HepG2 (cell line): ENCODE measurements around the gene CUL5. TPM values are rescaled to one million over a fixed set of nuclear protein-coding genes. Genes with fewer than 3 reads are reported as not detected.

Experiments used
- ATAC-seq: fragments of 200-7000 bp; cut with Tn5 transposase; 3 replicates; pipeline ENCODE4 v1.9.1; 2020; ENCODE audit warnings: mild to moderate bottlenecking, moderate library complexity
- BruUV-seq: library from RNA; stranded (reverse); fragments of 400-500 nt; replicated peaks from 2 replicates; lab custom pipeline; 2021; lab: Mats Ljungman, UMichigan
- CTCF ChIA-PET: fragments of 300-600 bp; formaldehyde crosslinking; extraction: SDS; loops from one replicate; lab custom pipeline; 2021; ENCODE audit warnings: low total read pairs, inconsistent platforms, low intra/inter-chr PET ratio; lab: Yijun Ruan, JAX
- POLR2A ChIA-PET: fragments of 350-600 bp; sonication (Branson Sonifier 250); formaldehyde crosslinking; loops from one replicate; lab custom pipeline; 2020; ENCODE audit warnings: antibody characterized with exemption, inconsistent platforms; lab: Yijun Ruan, JAX
- DNase-seq: peaks from one replicate; pipeline ENCODE4 v3.0.0-alpha.2; 2015; ENCODE audit warnings: low spot score
- FAIRE-seq: peaks from 3 replicates; lab custom pipeline; 2011; peaks lifted over from hg19 to GRCh38; lab: Jason Lieb, UNC
- H2AFZ ChIP-seq: one replicate; pipeline ENCODE4 v1.6.1; 2011; ENCODE audit warnings: low read length, inconsistent platforms
- H3K27ac ChIP-seq: fragments of 300-600 bp; 3 replicates; pipeline ENCODE4 v1.8.0; 2011; ENCODE audit warnings: mixed run types, mild to moderate bottlenecking, mixed read lengths, low read length, inconsistent platforms; ENCODE audit not compliant: insufficient read depth; ENCODE audit errors: extremely low read length
- H3K27me3 ChIP-seq, 2 experiments: fragments of 200-600 bp in 1 of 2; 2 replicates in 1 of 2; 3 replicates in 1 of 2; pipeline versions ENCODE4 v1.6.0 to v1.8.0; 2011; ENCODE audit warnings: low read length in 2 of 2, mild to moderate bottlenecking in 2 of 2, moderate library complexity in 2 of 2, inconsistent platforms in 1 of 2; ENCODE audit not compliant: insufficient read depth in 2 of 2, control insufficient read depth in 1 of 2
- H3K36me3 ChIP-seq, 2 experiments: fragments of 200-600 bp in 1 of 2; replicated peaks in 1 of 2; 2 replicates in 1 of 2; 3 replicates in 1 of 2; pipeline versions ENCODE4 v1.5.1 to v1.8.0; 2011; ENCODE audit warnings: low read length in 2 of 2, inconsistent platforms in 1 of 2; ENCODE audit not compliant: insufficient read depth in 2 of 2, control insufficient read depth in 1 of 2
- H3K4me1 ChIP-seq: 2 replicates; pipeline ENCODE4 v1.5.1; 2012; ENCODE audit warnings: low read length, inconsistent platforms; ENCODE audit not compliant: insufficient read depth
- H3K4me2 ChIP-seq: 2 replicates; pipeline ENCODE4 v1.6.0; 2011; ENCODE audit warnings: low read depth, low read length, inconsistent platforms
- H3K4me3 ChIP-seq, 3 experiments: fragments of 200-600 bp in 1 of 3; sonication (generic), shearing (Covaris generic) in 1 of 3; replicated peaks in 1 of 3; 2 replicates each; pipeline ENCODE4 v1.5.1; 2011 to 2016; ENCODE audit warnings: low read length in 3 of 3, inconsistent platforms in 2 of 3, low read depth in 2 of 3, mild to moderate bottlenecking in 2 of 3, control low read depth in 1 of 3, mixed read lengths in 1 of 3; ENCODE audit not compliant: insufficient read depth in 1 of 3
- H3K79me2 ChIP-seq: one replicate; pipeline ENCODE4 v1.6.1; 2011; ENCODE audit warnings: low read length, inconsistent platforms; ENCODE audit not compliant: insufficient read depth
- H3K9ac ChIP-seq: 2 replicates; pipeline ENCODE4 v1.6.0; 2011; ENCODE audit warnings: mild to moderate bottlenecking, low read depth, low read length, inconsistent platforms; ENCODE audit not compliant: insufficient read depth
- H3K9me3 ChIP-seq: 2 replicates; pipeline ENCODE4 v1.5.1; 2012; ENCODE audit warnings: mild to moderate bottlenecking, low read length
- H4K20me1 ChIP-seq: 2 replicates; pipeline ENCODE4 v1.6.0; 2011; ENCODE audit warnings: inconsistent platforms, mild to moderate bottlenecking, low read length, moderate library complexity; ENCODE audit not compliant: insufficient read depth
- CEBPG ChIP-seq: IDR thresholded peaks from 2 replicates; pipeline ENCODE4 v1.6.1; 2016
- CREB1 ChIP-seq, 2 experiments: fragments of 450-650 bp in 1 of 2; IDR thresholded peaks; 2 replicates each; pipeline ENCODE4 v1.6.1; 2016 to 2017; ENCODE audit warnings: control low read depth in 1 of 2, mild to moderate bottlenecking in 1 of 2, missing compliant biosample characterization in 1 of 2, missing genetic modification characterization in 1 of 2
- DMTF1 ChIP-seq: sonication (generic); formaldehyde crosslinking; IDR thresholded peaks from 2 replicates; pipeline ENCODE4 v1.4.0; 2020; ENCODE audit warnings: mild to moderate bottlenecking, missing genetic modification reagents
- KMT2A ChIP-seq: sonication (generic); formaldehyde crosslinking; IDR thresholded peaks from 2 replicates; pipeline ENCODE4 v1.4.0; 2020; ENCODE audit warnings: missing genetic modification reagents
- MTA1 ChIP-seq: sonication (generic); formaldehyde crosslinking; IDR thresholded peaks from 2 replicates; pipeline ENCODE4 v1.4.0; 2020; ENCODE audit warnings: missing genetic modification reagents, mild to moderate bottlenecking, borderline replicate concordance
- NAIF1 ChIP-seq: sonication (generic); formaldehyde crosslinking; IDR thresholded peaks from 2 replicates; pipeline ENCODE4 v1.5.0; 2020; ENCODE audit warnings: mild to moderate bottlenecking, missing genetic modification reagents, borderline replicate concordance
- NBN ChIP-seq: fragments of 450-650 bp; conservative IDR thresholded peaks from 2 replicates; pipeline ENCODE4 v1.6.1; 2017
- SP1 ChIP-seq, 2 experiments: fragments of 450-650 bp in 1 of 2; sonication (generic) in 1 of 2; formaldehyde crosslinking in 1 of 2; IDR thresholded peaks; 2 replicates each; pipeline versions ENCODE4 v1.4.0 to v1.6.1; 2016 to 2020; ENCODE audit warnings: missing genetic modification reagents in 1 of 2
- ZBTB44 ChIP-seq: sonication (generic); formaldehyde crosslinking; IDR thresholded peaks from 2 replicates; pipeline ENCODE4 v1.4.0; 2020; ENCODE audit warnings: missing genetic modification reagents
- ZFP36L2 ChIP-seq: sonication (generic); formaldehyde crosslinking; IDR thresholded peaks from 2 replicates; pipeline ENCODE4 v1.4.0; 2020; ENCODE audit warnings: missing genetic modification reagents
- ZNF263 ChIP-seq: sonication (generic); formaldehyde crosslinking; IDR thresholded peaks from 2 replicates; pipeline ENCODE4 v1.4.0; 2020; ENCODE audit warnings: missing genetic modification reagents
- ZNF609 ChIP-seq: sonication (generic); formaldehyde crosslinking; IDR thresholded peaks from 2 replicates; pipeline ENCODE4 v1.4.0; 2020; ENCODE audit warnings: mild to moderate bottlenecking, missing genetic modification reagents, borderline replicate concordance
- WGBS: methylation state at CpG from one replicate; pipeline ENCODE4 v1.1.6; 2017; ENCODE audit warnings: low lambda C conversion rate; 5-methylcytosine and 5-hydroxymethylcytosine counted together
- in situ Hi-C: cut with HindIII; loops from 2 replicates; pipeline ENCODE4 v1.10.0; 2017; ENCODE audit warnings: low pct_unique_long_range_greater_than_20kb; ENCODE audit not compliant: extremely low pct_ligation_motif_present
- intact Hi-C: fragments of 100-400 bp; cut with micrococcal nuclease; formaldehyde crosslinking; loops from one replicate; pipeline ENCODE4 v1.10.0; 2022; ENCODE audit not compliant: unreplicated experiment
- polyA plus RNA-seq, 8 experiments: library from polyadenylated mRNA; depleted of rRNA in 3 of 8; stranded (reverse) in 7 of 8; unstranded in 1 of 8; fragments of >200 nt; fragmentation: Illumina TruSeq in 4 of 8; extraction: Trizol in 4 of 8; gene quantifications; 2 replicates each; pipeline versions ENCODE4 v1.2.1 to v1.2.3, GENCODE V29; 2011 to 2016; ENCODE audit warnings: low read depth in 4 of 8, missing spikeins in 1 of 8, mixed read lengths in 1 of 8; ENCODE audit not compliant: insufficient read depth in 1 of 8
- total RNA-seq, 5 experiments: library from RNA; depleted of rRNA; stranded (reverse); fragments of >200 nt; fragmentation: Illumina TruSeq; extraction: Trizol; gene quantifications; 2 replicates each; pipeline ENCODE4 v1.2.3, GENCODE V29; 2016; ENCODE audit warnings: low read depth in 1 of 5

Gene CUL5
- total and polyA plus RNA-seq, 2 of the 13 experiments (the other 11 are each of a cell fraction or from before 2014, with no cell fraction given), result 7.0 to 24.7 TPM

GRCh38 chr11:108007819-108008218, 879 bp upstream of the CUL5 start (continued):
- TF ChIP-seq ZNF609 (CRISPR knock-in tag), result no peak
- TF ChIP-seq SP1 (IDR thresholded peaks at IDR 0.05), result no peak
- no peak for TF ChIP-seq SP1 (CRISPR knock-in tag; IDR thresholded peaks at IDR 0.05)
- no peak for TF ChIP-seq NAIF1 (CRISPR knock-in tag)
- no peak for TF ChIP-seq ZFP36L2
- no peak for TF ChIP-seq NBN

GRCh38 chr11:108009497-108010370, 1.0 kb downstream of the CUL5 start:
- Histone ChIP-seq H3K4me1 (peaks cover 40% of the 10 kb centered on the region), H3K27me3 (no peaks in the 10 kb centered on the region), H3K79me2 (peaks cover 59% of the 10 kb centered on the region), H3K4me2 (peak overlapping the region; percentile 70), H3K36me3 (peaks cover 2 to 4% of the 10 kb centered on the region in 2 experiments; a peak in 2 of 5 replicates), H4K20me1 (peaks cover 12% of the 10 kb centered on the region), H3K27ac (peak overlapping the region; percentile 99), H3K9ac (peak overlapping the region; percentile 100), H3K4me3 (peak overlapping the region; percentile 87 to 99 (median 97)), H2AFZ (no peak overlapping the region), H3K9me3 (no peaks in the 10 kb centered on the region)
- ChIA-PET POLR2A (interaction anchor here (0.7 to 1.7 kb wide), 6 partner anchors 9 to 655 kb away, joined by 3 to 11 read pairs (median 8); partner anchors contain the start of genes ATM, DDX10 and NPAT), CTCF (interaction anchor here (0.8 kb wide), 1 partner anchor 56 kb away, joined by 3 read pairs; no protein-coding TSS in a partner anchor)
- under 1% methylated on average over 17 of the region's 31 CpGs for WGBS
- TSS peak; percentile 61 for BruUV-seq
- DNase-seq (peak; percentile 16), FAIRE-seq (peak; percentile 55), ATAC-seq (peak; percentile 42)
- intact Hi-C loops, result loop anchor here (10.0 kb wide), 1 partner anchor 115 kb away; the partner anchor contains the start of gene ACAT1
- in situ Hi-C loops, result loop anchor here (10.0 kb wide), 1 partner anchor 645 kb away; no protein-coding TSS in a partner anchor
- TF ChIP-seq CREB1 (IDR thresholded peaks at IDR 0.05), result no peak
- no peak for TF ChIP-seq CREB1 (CRISPR knock-in tag; IDR thresholded peaks at IDR 0.05)
- no peak for TF ChIP-seq MTA1 (CRISPR knock-in tag)
- no peak for TF ChIP-seq DMTF1 (CRISPR knock-in tag)
- TF ChIP-seq KMT2A (CRISPR knock-in tag), result no peak
- no peak for TF ChIP-seq ZBTB44 (CRISPR knock-in tag)
- TF ChIP-seq ZNF263 (CRISPR knock-in tag), result no peak
- no peak for TF ChIP-seq CEBPG (CRISPR knock-in tag)
